ENCODE data around the gene DNAH12. TPM values are rescaled to one million over a fixed set of nuclear protein-coding genes. Genes with fewer than 3 reads are reported as not detected.

Gene DNAH12
- total and polyA plus RNA-seq, 2 donors = 0.01 to 0.37 TPM

DNA sequence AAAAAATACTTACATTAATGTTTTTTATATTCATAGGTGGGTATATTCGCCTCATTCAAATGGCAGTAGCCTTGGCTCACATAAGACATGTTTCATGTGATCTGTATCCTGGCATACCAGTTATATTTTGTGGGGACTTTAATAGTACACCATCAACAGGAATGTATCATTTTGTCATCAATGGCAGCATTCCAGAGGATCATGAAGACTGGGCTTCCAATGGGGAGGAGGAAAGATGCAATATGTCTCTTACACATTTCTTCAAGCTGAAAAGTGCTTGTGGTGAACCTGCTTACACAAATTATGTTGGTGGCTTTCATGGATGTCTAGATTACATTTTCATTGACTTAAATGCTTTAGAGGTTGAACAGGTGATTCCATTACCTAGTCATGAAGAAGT lies 15.4 kb upstream of the DNAH12 start:
- no peaks in the 10 kb centered on the region for H3K4me1 ChIP-seq (ENCODE audit: insufficient read depth)
- no peak overlapping the region for H3K4me3 ChIP-seq (ENCODE audit: low read depth, low read length)
- DNase-seq (ENCODE audit: extremely low spot score) = no peak
- no peaks in the 10 kb centered on the region for H3K36me3 ChIP-seq (ENCODE audit: insufficient read depth)
- H3K27ac ChIP-seq (ENCODE audit: low read depth) = no peak overlapping the region
- 94% methylated on average over 1 of the region's 1 CpG for WGBS

DNA sequence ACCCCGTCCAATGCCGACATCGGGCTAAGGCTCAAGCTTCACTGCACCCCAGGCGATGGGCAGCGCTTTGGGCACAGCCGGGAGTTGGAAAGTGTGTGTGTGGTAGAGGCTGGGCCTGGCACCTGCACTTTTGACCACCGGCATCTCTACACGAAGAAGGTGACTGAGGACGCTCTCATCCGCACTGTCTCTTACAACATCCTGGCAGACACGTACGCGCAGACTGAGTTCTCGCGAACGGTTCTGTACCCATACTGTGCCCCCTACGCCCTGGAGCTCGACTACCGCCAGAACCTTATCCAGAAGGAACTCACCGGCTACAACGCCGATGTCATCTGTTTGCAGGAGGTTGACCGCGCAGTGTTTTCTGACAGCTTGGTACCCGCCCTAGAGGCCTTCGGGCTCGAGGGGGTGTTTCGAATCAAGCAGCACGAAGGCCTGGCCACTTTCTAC lies 13.0 kb upstream of the DNAH12 start:
- Histone ChIP-seq H3K27ac (ENCODE audit: low read depth) (no peak overlapping the region), H3K36me3 (ENCODE audit: insufficient read depth) (no peaks in the 10 kb centered on the region), H3K4me1 (ENCODE audit: insufficient read depth) (no peaks in the 10 kb centered on the region), H3K4me3 (ENCODE audit: low read depth, low read length) (peak overlapping the region; percentile 88)
- 1% methylated on average over 29 of the region's 29 CpGs for WGBS
- no peak for DNase-seq (ENCODE audit: extremely low spot score)

- no peaks in the 10 kb centered on the region for H3K4me1 ChIP-seq (ENCODE audit: insufficient read depth)
- no peak for DNase-seq (ENCODE audit: extremely low spot score)
- H3K4me3 ChIP-seq (ENCODE audit: low read depth, low read length) = peak overlapping the region; percentile 88
- H3K27ac ChIP-seq (ENCODE audit: low read depth) = peak overlapping the region; percentile 47
- no peaks in the 10 kb centered on the region for H3K36me3 ChIP-seq (ENCODE audit: insufficient read depth)
- under 1% methylated on average over 54 of the region's 54 CpGs for WGBS
These were observed 12.4 kb upstream of the DNAH12 start for GRCh38 chr3:57556459-57557084.

GRCh38 chr3:57555738-57556458 lies 11.8 kb upstream of the DNAH12 start, which contains the start of gene PDE12:
PDE12 (plus strand) TSS chr3:57556274; CDS start chr3:57556380, 106 bp downstream.
- DNase-seq (ENCODE audit: extremely low spot score) = peak; percentile 73
- Histone ChIP-seq H3K4me3 (ENCODE audit: low read depth, low read length) (peak within 1 kb of the TSS; percentile 88), H3K36me3 (ENCODE audit: insufficient read depth) (no peaks in the 10 kb centered on the region), H3K27ac (ENCODE audit: low read depth) (peak within 1 kb of the TSS; percentile 47), H3K4me1 (ENCODE audit: insufficient read depth) (no peaks in the 10 kb centered on the region)
- under 1% methylated on average over 54 of the region's 54 CpGs for WGBS

- WGBS = 36% methylated on average over 8 of the region's 8 CpGs
- Histone ChIP-seq H3K4me1 (ENCODE audit: insufficient read depth) (no peaks in the 10 kb centered on the region), H3K4me3 (ENCODE audit: low read depth, low read length) (peak overlapping the region; percentile 88), H3K36me3 (ENCODE audit: insufficient read depth) (no peaks in the 10 kb centered on the region), H3K27ac (ENCODE audit: low read depth) (peak overlapping the region; percentile 31)
- DNase-seq (ENCODE audit: extremely low spot score) = no peak
These were observed 11.2 kb upstream of the DNAH12 start for GRCh38 chr3:57555306-57555705.

DNA sequence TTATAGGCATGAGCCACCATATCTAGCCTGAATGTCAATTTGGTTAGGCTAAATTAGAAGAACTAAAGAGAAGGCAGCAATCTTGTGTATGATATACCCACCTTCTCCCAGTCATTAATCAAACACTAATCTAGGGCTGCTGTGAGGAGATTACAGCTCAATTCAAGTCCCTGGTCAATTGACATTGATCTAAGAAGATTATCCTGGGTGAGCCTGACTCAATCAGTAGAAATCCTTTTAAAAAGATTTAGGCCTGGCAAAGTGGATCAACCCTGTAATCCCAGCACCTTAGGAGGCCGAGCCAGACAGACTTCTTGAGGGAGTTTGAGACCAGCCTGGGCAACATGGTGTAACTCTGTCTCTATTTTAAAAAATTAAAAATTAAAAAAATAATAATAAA lies 2.5 kb upstream of the DNAH12 start:
- H3K27ac ChIP-seq (ENCODE audit: low read depth) = no peak overlapping the region
- H3K4me1 ChIP-seq (ENCODE audit: insufficient read depth) = no peaks in the 10 kb centered on the region
- H3K36me3 ChIP-seq (ENCODE audit: insufficient read depth) = no peaks in the 10 kb centered on the region
- no peak overlapping the region for H3K4me3 ChIP-seq (ENCODE audit: low read depth, low read length)
- DNase-seq (ENCODE audit: extremely low spot score) = no peak
- WGBS = 80% methylated on average over 1 of the region's 1 CpG

- 61% methylated on average over 7 of the region's 7 CpGs for WGBS
- H3K36me3 ChIP-seq (ENCODE audit: insufficient read depth) = no peaks in the 10 kb centered on the region
- no peak for DNase-seq (ENCODE audit: extremely low spot score)
- H3K27ac ChIP-seq (ENCODE audit: low read depth) = no peak overlapping the region
- no peaks in the 10 kb centered on the region for H3K4me1 ChIP-seq (ENCODE audit: insufficient read depth)
- no peak overlapping the region for H3K4me3 ChIP-seq (ENCODE audit: low read depth, low read length)
These were observed 1.6 kb upstream of the DNAH12 start for GRCh38 chr3:57545636-57546268.

GRCh38 chr3:57538465-57538864 lies 5.7 kb downstream of the DNAH12 start:
- no peaks in the 10 kb centered on the region for H3K4me1 ChIP-seq (ENCODE audit: insufficient read depth)
- DNase-seq (ENCODE audit: extremely low spot score) = no peak
- H3K27ac ChIP-seq (ENCODE audit: low read depth) = no peak overlapping the region
- 89% methylated on average over 3 of the region's 3 CpGs for WGBS
- H3K4me3 ChIP-seq (ENCODE audit: low read depth, low read length) = no peak overlapping the region
- H3K36me3 ChIP-seq (ENCODE audit: insufficient read depth) = no peaks in the 10 kb centered on the region

GRCh38 chr3:57530071-57530608 lies 14.0 kb downstream of the DNAH12 start:
- Histone ChIP-seq H3K36me3 (ENCODE audit: insufficient read depth) (no peaks in the 10 kb centered on the region), H3K4me3 (ENCODE audit: low read depth, low read length) (no peak overlapping the region), H3K27ac (ENCODE audit: low read depth) (no peak overlapping the region), H3K4me1 (ENCODE audit: insufficient read depth) (no peaks in the 10 kb centered on the region)
- DNase-seq (ENCODE audit: extremely low spot score) = no peak

- no peaks in the 10 kb centered on the region for H3K4me1 ChIP-seq (ENCODE audit: insufficient read depth)
- WGBS = 60% methylated on average over 3 of the region's 3 CpGs
- no peak overlapping the region for H3K4me3 ChIP-seq (ENCODE audit: low read depth, low read length)
- no peak overlapping the region for H3K27ac ChIP-seq (ENCODE audit: low read depth)
- DNase-seq (ENCODE audit: extremely low spot score) = no peak
- no peaks in the 10 kb centered on the region for H3K36me3 ChIP-seq (ENCODE audit: insufficient read depth)
These were observed 25.7 kb downstream of the DNAH12 start for GRCh38 chr3:57518276-57518915.

GRCh38 chr3:57512166-57512565 lies 32.0 kb downstream of the DNAH12 start:
- Histone ChIP-seq H3K4me1 (ENCODE audit: insufficient read depth) (no peaks in the 10 kb centered on the region), H3K4me3 (ENCODE audit: low read depth, low read length) (no peak overlapping the region), H3K27ac (ENCODE audit: low read depth) (no peak overlapping the region), H3K36me3 (ENCODE audit: insufficient read depth) (no peaks in the 10 kb centered on the region)
- DNase-seq (ENCODE audit: extremely low spot score) = no peak
- WGBS = 50% methylated on average over 2 of the region's 2 CpGs

DNA sequence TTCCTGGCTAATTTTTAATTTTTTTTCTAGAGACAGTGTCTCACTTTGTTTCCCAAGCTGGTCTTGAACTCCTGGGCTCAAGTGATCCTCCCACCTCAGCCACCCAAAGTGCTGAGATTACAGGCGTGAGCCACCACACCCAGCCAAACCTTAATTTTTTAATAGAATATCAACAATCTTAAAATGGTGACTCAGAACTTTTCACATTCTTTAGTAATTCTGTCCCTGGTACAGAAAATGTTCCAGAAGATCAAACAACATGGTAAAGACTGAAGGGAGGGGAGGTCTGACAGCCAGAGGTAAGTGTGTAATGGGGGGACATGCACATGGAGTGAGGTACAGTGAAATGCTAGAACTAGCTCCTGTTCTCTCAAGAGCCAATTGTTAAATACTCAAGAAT lies 38.2 kb downstream of the DNAH12 start:
- H3K36me3 ChIP-seq (ENCODE audit: insufficient read depth) = no peaks in the 10 kb centered on the region
- 87% methylated on average over 1 of the region's 1 CpG for WGBS
- no peak overlapping the region for H3K27ac ChIP-seq (ENCODE audit: low read depth)

DNA sequence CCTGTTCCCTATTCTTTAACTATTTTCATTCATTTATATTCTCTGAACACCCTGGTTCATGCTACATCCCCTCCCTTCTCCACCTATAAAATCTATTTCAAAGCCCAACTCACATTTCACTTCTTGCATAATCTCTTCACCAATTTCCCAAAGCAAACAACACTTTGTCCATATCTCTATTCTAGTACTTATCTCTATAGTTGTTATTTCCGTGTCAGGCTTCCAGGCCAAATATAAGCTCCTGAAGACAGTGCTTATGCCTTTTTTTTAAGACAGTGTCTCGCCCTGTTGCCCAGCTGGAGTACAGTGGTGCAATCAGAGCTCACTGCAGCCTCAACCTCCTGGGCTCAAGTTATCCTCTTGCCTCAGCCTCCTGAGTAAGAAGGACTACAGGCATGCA lies 43.6 kb downstream of the DNAH12 start:
- no peak for DNase-seq (ENCODE audit: extremely low spot score)

More for the DNA sequence above, 38.2 kb downstream of the DNAH12 start:
- H3K4me3 ChIP-seq (ENCODE audit: low read depth, low read length) = no peak overlapping the region
- no peak for DNase-seq (ENCODE audit: extremely low spot score)
- H3K4me1 ChIP-seq (ENCODE audit: insufficient read depth) = no peaks in the 10 kb centered on the region

More for the DNA sequence above, 43.6 kb downstream of the DNAH12 start:
- Histone ChIP-seq H3K36me3 (ENCODE audit: insufficient read depth) (no peaks in the 10 kb centered on the region), H3K4me1 (ENCODE audit: insufficient read depth) (no peaks in the 10 kb centered on the region), H3K27ac (ENCODE audit: low read depth) (no peak overlapping the region), H3K4me3 (ENCODE audit: low read depth, low read length) (no peak overlapping the region)
- 24% methylated on average over 2 of the region's 2 CpGs for WGBS

Data from urinary bladder (tissue), 4 donors.